Neural cell (in vitro differentiated cells): ENCODE results near the gene CNKSR2. TPM values are rescaled to one million over a fixed set of nuclear protein-coding genes. Genes with fewer than 3 reads are reported as not detected.

ENCODE experiments used
- H2AFZ ChIP-seq: fragments of 200-600, 300-800 bp; sonication (generic), shearing (Covaris generic); 2 replicates; pipeline ENCODE4 v1.6.0; 2014; ENCODE audit warnings: low read depth, mild to moderate bottlenecking, antibody characterized with exemption, low read length, moderate library complexity
- H3F3A ChIP-seq: fragments of 200-600 bp; shearing (Covaris generic); 2 replicates; pipeline ENCODE4 v1.6.1; 2016; ENCODE audit warnings: mild to moderate bottlenecking, moderate library complexity, mixed read lengths, antibody characterized with exemption, low read length; ENCODE audit not compliant: insufficient read depth, poor library complexity, severe bottlenecking
- H3K27ac ChIP-seq: fragments of 200-600, 300-800 bp; sonication (generic), shearing (Covaris generic); 2 replicates; pipeline ENCODE4 v1.5.1; 2014; ENCODE audit warnings: mild to moderate bottlenecking, low read length, moderate library complexity
- H3K27me3 ChIP-seq: fragments of 300-800, 200-600 bp; sonication (generic), shearing (Covaris generic); 2 replicates; pipeline ENCODE4 v1.6.0; 2014; ENCODE audit warnings: mild to moderate bottlenecking, low read depth, low read length, moderate library complexity; ENCODE audit not compliant: insufficient read depth
- H3K36me3 ChIP-seq: fragments of 300-800, 200-600 bp; sonication (generic), shearing (Covaris generic); 2 replicates; pipeline ENCODE4 v1.5.1; 2014; ENCODE audit warnings: mild to moderate bottlenecking, antibody characterized with exemption, low read length, moderate library complexity; ENCODE audit not compliant: insufficient read depth
- H3K4me2 ChIP-seq: fragments of 300-800, 200-600 bp; sonication (generic), shearing (Covaris generic); 2 replicates; pipeline ENCODE4 v1.6.0; 2014; ENCODE audit warnings: mild to moderate bottlenecking, low read length
- H3K4me3 ChIP-seq: fragments of 300-800, 200-600 bp; sonication (generic), shearing (Covaris generic); 2 replicates; pipeline ENCODE4 v1.5.1; 2014; ENCODE audit warnings: mild to moderate bottlenecking, low read length, moderate library complexity
- H3K79me2 ChIP-seq: fragments of 200-600 bp; shearing (Covaris generic); replicated peaks from 2 replicates; pipeline ENCODE4 v1.6.0; 2014; ENCODE audit warnings: mild to moderate bottlenecking, low read length, moderate library complexity; ENCODE audit not compliant: insufficient read depth
- H3K9ac ChIP-seq: fragments of 300-800, 200-600 bp; sonication (generic), shearing (Covaris generic); 2 replicates; pipeline ENCODE4 v1.6.1; 2016; ENCODE audit warnings: mild to moderate bottlenecking, low read length, mixed read lengths
- H3K9me2 ChIP-seq: fragments of 200-600 bp; shearing (Covaris generic); 2 replicates; pipeline ENCODE4 v1.6.1; 2016; ENCODE audit warnings: mild to moderate bottlenecking, low read length, mixed read lengths; ENCODE audit not compliant: insufficient read depth
- H3K9me3 ChIP-seq: fragments of 200-600, 300-800 bp; sonication (generic), shearing (Covaris generic); 2 replicates; pipeline ENCODE4 v1.6.1; 2016; ENCODE audit warnings: mild to moderate bottlenecking, mixed run types, low read length, moderate library complexity, mixed read lengths
- H4K20me1 ChIP-seq: fragments of 200-600 bp; shearing (Covaris generic); 2 replicates; pipeline ENCODE4 v1.6.1; 2016; ENCODE audit warnings: mild to moderate bottlenecking, mixed run types; ENCODE audit not compliant: insufficient read depth
- CTCF ChIP-seq: fragments of 450-650 bp; IDR thresholded peaks from 2 replicates; pipeline ENCODE4 v1.5.1; 2014; ENCODE audit warnings: antibody characterized with exemption, mild to moderate bottlenecking, moderate library complexity; ENCODE audit not compliant: poor library complexity, severe bottlenecking
- EP300 ChIP-seq: fragments of 450-650 bp; conservative IDR thresholded peaks from 2 replicates; pipeline ENCODE4 v1.6.1; 2014; ENCODE audit warnings: antibody characterized with exemption, mild to moderate bottlenecking, moderate library complexity; ENCODE audit not compliant: poor library complexity, severe bottlenecking
- EZH2 ChIP-seq: fragments of 200-600, 300-800 bp; shearing (Covaris generic), sonication (generic); IDR thresholded peaks from 2 replicates; pipeline ENCODE4 v1.6.1; 2014; ENCODE audit warnings: antibody characterized with exemption, low read length, borderline replicate concordance, mild to moderate bottlenecking; ENCODE audit not compliant: insufficient read depth, poor library complexity, severe bottlenecking
- MXI1 ChIP-seq: fragments of 450-650 bp; conservative IDR thresholded peaks from 2 replicates; pipeline ENCODE4 v1.6.1; 2014; ENCODE audit warnings: antibody characterized with exemption, mild to moderate bottlenecking; ENCODE audit not compliant: poor library complexity, severe bottlenecking
- POLR2AphosphoS5 ChIP-seq: IDR thresholded peaks from 2 replicates; pipeline ENCODE4 v1.6.1; 2012
- RAD21 ChIP-seq: fragments of 450-650 bp; conservative IDR thresholded peaks from 2 replicates; pipeline ENCODE4 v1.6.1; 2014; ENCODE audit warnings: antibody characterized with exemption, mild to moderate bottlenecking, moderate library complexity
- REST ChIP-seq: IDR thresholded peaks from 2 replicates; pipeline ENCODE4 v1.6.1; 2012; ENCODE audit warnings: borderline replicate concordance
- SMC3 ChIP-seq: fragments of 450-650 bp; conservative IDR thresholded peaks from 2 replicates; pipeline ENCODE4 v1.6.1; 2014; ENCODE audit warnings: antibody characterized with exemption, mild to moderate bottlenecking, moderate library complexity; ENCODE audit not compliant: poor library complexity
- TAF1 ChIP-seq: IDR thresholded peaks from 2 replicates; pipeline ENCODE4 v1.6.1; 2012; ENCODE audit warnings: low read depth
- polyA plus RNA-seq: library from polyadenylated mRNA; depleted of rRNA; stranded (reverse); fragments of >200 nt; gene quantifications from 2 replicates; pipeline ENCODE4 v1.2.3, GENCODE V29; 2014

The CNKSR2 gene
- polyA plus RNA-seq, 1 donor from 2014 or later, result 31.1 TPM

GRCh38 chrX:21408307-21408706 is 34.1 kb downstream of the CNKSR2 start:
- H4K20me1 ChIP-seq, result no peaks in the 10 kb centered on the region
- no peak overlapping the region for H3K4me3 ChIP-seq
- H3K79me2 ChIP-seq, result no peaks in the 10 kb centered on the region
- no peak overlapping the region for H2AFZ ChIP-seq
- H3K27me3 ChIP-seq, result no peaks in the 10 kb centered on the region
- H3K36me3 ChIP-seq, result no peaks in the 10 kb centered on the region
- H3K9me2 ChIP-seq, result no peaks in the 10 kb centered on the region
- no peak overlapping the region for H3K9ac ChIP-seq
- H3K9me3 ChIP-seq, result no peaks in the 10 kb centered on the region
- H3K4me2 ChIP-seq, result no peak overlapping the region
- H3K27ac ChIP-seq, result no peak overlapping the region
- no peaks in the 10 kb centered on the region for H3F3A ChIP-seq
- TF ChIP-seq POLR2AphosphoS5, result no peak
- no peak for TF ChIP-seq SMC3
- TF ChIP-seq REST, result no peak
- TF ChIP-seq TAF1, result no peak
- TF ChIP-seq EP300, result no peak
- no peak for TF ChIP-seq CTCF
- no peak for TF ChIP-seq EZH2
- TF ChIP-seq RAD21, result no peak
- no peak for TF ChIP-seq MXI1

- Histone ChIP-seq H4K20me1 (no peaks in the 10 kb centered on the region), H3K27ac (no peak overlapping the region), H3K9me2 (no peaks in the 10 kb centered on the region), H3K79me2 (no peaks in the 10 kb centered on the region), H3K9ac (no peak overlapping the region), H3K9me3 (no peaks in the 10 kb centered on the region), H3K4me2 (no peak overlapping the region), H3K4me3 (no peak overlapping the region), H3K27me3 (no peaks in the 10 kb centered on the region), H3F3A (no peaks in the 10 kb centered on the region), H3K36me3 (no peaks in the 10 kb centered on the region), H2AFZ (no peak overlapping the region)
- TF ChIP-seq EZH2, result no peak
Measured at GRCh38 chrX:21408788-21409187, 34.6 kb downstream of the CNKSR2 start.

GRCh38 chrX:21412029-21412428 is 37.8 kb downstream of the CNKSR2 start:
- Histone ChIP-seq H3F3A (no peaks in the 10 kb centered on the region), H3K27ac (no peak overlapping the region), H3K79me2 (peaks cover 10% of the 10 kb centered on the region), H3K4me3 (no peak overlapping the region), H3K9ac (no peak overlapping the region), H3K36me3 (no peaks in the 10 kb centered on the region), H3K4me2 (no peak overlapping the region), H3K9me3 (no peaks in the 10 kb centered on the region), H4K20me1 (no peaks in the 10 kb centered on the region), H3K9me2 (no peaks in the 10 kb centered on the region), H3K27me3 (no peaks in the 10 kb centered on the region), H2AFZ (no peak overlapping the region)
- TF ChIP-seq RAD21, result no peak
- TF ChIP-seq REST, result no peak
- no peak for TF ChIP-seq CTCF
- TF ChIP-seq SMC3, result no peak
- TF ChIP-seq EZH2, result no peak
